ENCODE measurements around the gene RNF224. TPM values are rescaled to one million over a fixed set of nuclear protein-coding genes. Genes with fewer than 3 reads are reported as not detected.
A peak's percentile ranks its signal among the peaks of the same experiment; 100 is the strongest.

The RNF224 gene
- total RNA-seq, 1 experiment from 2014 or later = 0.16 TPM

GRCh38 chr9:137222190-137223077 is 4.9 kb upstream of the RNF224 start, which contains the start of gene RNF208:
Gene RNF208, minus strand, starts transcription at chr9:137222240. Its CDS starts 1,028 bp downstream, at chr9:137221212.
- CTCF ChIA-PET = interaction anchor here (0.7 to 5.6 kb wide), 3 partner anchors 15 to 33 kb away, joined by 3 to 36 read pairs (median 3); no protein-coding TSS in a partner anchor
- intact Hi-C loops (cut with micrococcal nuclease) = loop anchor here (10.0 kb wide), 2 partner anchors 48 to 178 kb away; partner anchors contain the start of genes LRRC26, NPDC1 and TMEM210
- TF ChIP-seq CTCF (IDR thresholded peaks at IDR 0.05; ENCODE audit: unreplicated experiment) = no peak
- H3K4me1 Mint-ChIP-seq (ENCODE audit: insufficient read depth, unreplicated experiment) = peaks cover 10% of the 10 kb centered on the region
- POLR2A ChIA-PET = interaction anchor here (0.6 to 6.3 kb wide), 16 partner anchors 8 to 361 kb away, joined by 3 to 73 read pairs (median 6); partner anchors contain the start of genes ANAPC2, EXD3, MAN1B1 and NDOR1
- H3K27me3 Mint-ChIP-seq (ENCODE audit: insufficient read depth, unreplicated experiment) = no peaks in the 10 kb centered on the region
- H3K4me3 Mint-ChIP-seq (ENCODE audit: unreplicated experiment) = peak within 1 kb of the TSS; percentile 83
- H3K27ac Mint-ChIP-seq (ENCODE audit: low read depth, unreplicated experiment) = peak within 1 kb of the TSS; percentile 61
- no peak for DNase-seq (ENCODE audit: unreplicated experiment)
- peaks cover 1% of the 10 kb centered on the region for H3K36me3 Mint-ChIP-seq (ENCODE audit: insufficient read depth, unreplicated experiment)
- BruUV-seq (replicated peaks) = no TSS peak
- no peaks in the 10 kb centered on the region for H3K9me3 Mint-ChIP-seq (ENCODE audit: unreplicated experiment)

GRCh38 chr9:137223078-137223970 is 4.0 kb upstream of the RNF224 start:
- BruUV-seq (replicated peaks) = no TSS peak
- peak overlapping the region; percentile 83 for H3K4me3 Mint-ChIP-seq (ENCODE audit: unreplicated experiment)
- intact Hi-C loops (cut with micrococcal nuclease) = loop anchor here (10.0 kb wide), 2 partner anchors 49 to 179 kb away; partner anchors contain the start of genes LRRC26, NPDC1 and TMEM210
- POLR2A ChIA-PET = interaction anchor here (0.6 to 6.3 kb wide), 20 partner anchors 8 to 814 kb away, joined by 3 to 73 read pairs (median 5); partner anchors contain the start of genes ANAPC2, EXD3, MAN1B1 and NDOR1
- peaks cover 15% of the 10 kb centered on the region for H3K4me1 Mint-ChIP-seq (ENCODE audit: insufficient read depth, unreplicated experiment)
- CTCF ChIA-PET = interaction anchor here (0.6 to 5.6 kb wide), 4 partner anchors 14 to 858 kb away, joined by 3 to 36 read pairs (median 3); no protein-coding TSS in a partner anchor
- H3K36me3 Mint-ChIP-seq (ENCODE audit: insufficient read depth, unreplicated experiment) = no peaks in the 10 kb centered on the region
- H3K9me3 Mint-ChIP-seq (ENCODE audit: unreplicated experiment) = no peaks in the 10 kb centered on the region
- H3K27ac Mint-ChIP-seq (ENCODE audit: low read depth, unreplicated experiment) = peak overlapping the region; percentile 61
- TF ChIP-seq CTCF (IDR thresholded peaks at IDR 0.05; ENCODE audit: unreplicated experiment) = no peak
- H3K27me3 Mint-ChIP-seq (ENCODE audit: insufficient read depth, unreplicated experiment) = no peaks in the 10 kb centered on the region
- DNase-seq (ENCODE audit: unreplicated experiment) = peak; percentile 98

DNA sequence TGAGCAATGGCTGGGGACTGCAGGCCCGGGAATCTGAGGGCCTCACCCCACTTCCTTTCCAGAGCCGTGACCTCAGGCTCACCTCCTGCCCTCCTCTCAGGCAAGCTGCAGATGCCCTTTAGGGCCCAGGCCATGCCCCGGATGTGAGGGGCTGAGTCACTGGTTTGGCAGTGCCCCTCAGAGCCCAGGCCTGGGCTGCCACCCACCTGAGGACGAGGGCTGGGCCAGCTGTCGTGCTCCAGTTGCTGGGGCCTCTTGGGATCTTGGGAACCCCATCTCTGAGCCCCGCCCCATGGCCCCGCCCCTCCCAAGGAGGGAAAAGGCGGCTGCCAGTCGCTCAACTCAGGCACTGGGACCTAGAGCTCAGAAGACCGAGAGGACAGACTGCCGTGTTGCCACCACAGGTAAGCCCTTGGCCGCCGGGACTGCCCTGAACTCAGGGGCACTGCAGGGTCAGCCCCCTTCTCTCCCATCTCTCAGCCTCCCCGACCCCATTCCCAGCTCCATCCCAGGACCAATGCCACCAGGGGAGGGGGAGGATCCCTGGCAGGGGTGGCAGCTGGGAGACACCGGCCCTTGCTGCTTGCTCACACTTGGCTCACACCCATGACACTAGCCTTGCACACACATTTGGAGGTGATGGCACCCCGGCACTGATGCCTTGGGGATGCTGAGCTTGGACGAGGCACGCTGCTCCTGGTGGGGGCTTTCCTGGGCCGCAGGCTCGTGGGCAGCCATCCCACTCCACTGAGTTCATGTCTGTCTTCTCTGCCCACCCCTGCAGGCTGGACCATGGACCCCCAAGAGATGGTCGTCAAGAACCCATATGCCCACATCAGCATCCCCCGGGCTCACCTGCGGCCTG is 2.2 kb upstream of the RNF224 start, which contains the start of gene CYSRT1:
Gene CYSRT1, plus strand, starts transcription at position 345 of the 865 bp plus-strand sequence. Its CDS starts 448 bp downstream, at position 793.
- H3K4me3 Mint-ChIP-seq (ENCODE audit: unreplicated experiment) = peak within 1 kb of the TSS; percentile 83
- ChIA-PET CTCF (interaction anchor here (0.7 to 5.6 kb wide), 6 partner anchors 13 to 188 kb away, joined by 3 to 36 read pairs (median 4); partner anchors contain the start of gene SSNA1), POLR2A (interaction anchor here (0.9 to 6.3 kb wide), 9 partner anchors 12 to 139 kb away, joined by 3 to 73 read pairs (median 14); partner anchors contain the start of genes ANAPC2, MAN1B1, NDOR1 and SSNA1)
- TF ChIP-seq CTCF (IDR thresholded peaks at IDR 0.05; ENCODE audit: unreplicated experiment) = no peak
- DNase-seq (ENCODE audit: unreplicated experiment) = peak; percentile 31
- H3K9me3 Mint-ChIP-seq (ENCODE audit: unreplicated experiment) = no peaks in the 10 kb centered on the region
- H3K36me3 Mint-ChIP-seq (ENCODE audit: insufficient read depth, unreplicated experiment) = no peaks in the 10 kb centered on the region
- H3K27ac Mint-ChIP-seq (ENCODE audit: low read depth, unreplicated experiment) = peak within 1 kb of the TSS; percentile 61
- BruUV-seq (replicated peaks) = no TSS peak
- no peaks in the 10 kb centered on the region for H3K27me3 Mint-ChIP-seq (ENCODE audit: insufficient read depth, unreplicated experiment)
- H3K4me1 Mint-ChIP-seq (ENCODE audit: insufficient read depth, unreplicated experiment) = peaks cover 15% of the 10 kb centered on the region
- intact Hi-C loops (cut with micrococcal nuclease) = loop anchor here (10.0 kb wide), 2 partner anchors 50 to 180 kb away; partner anchors contain the start of genes LRRC26, NPDC1 and TMEM210
